Measurements from ENCODE around the gene IQCM.
"Not testable (repeated sequence)": the region's sequence is repeated elsewhere in the genome, so short reads cannot be mapped to it uniquely, and the experiment has no call there.

Gene IQCM

DNA sequence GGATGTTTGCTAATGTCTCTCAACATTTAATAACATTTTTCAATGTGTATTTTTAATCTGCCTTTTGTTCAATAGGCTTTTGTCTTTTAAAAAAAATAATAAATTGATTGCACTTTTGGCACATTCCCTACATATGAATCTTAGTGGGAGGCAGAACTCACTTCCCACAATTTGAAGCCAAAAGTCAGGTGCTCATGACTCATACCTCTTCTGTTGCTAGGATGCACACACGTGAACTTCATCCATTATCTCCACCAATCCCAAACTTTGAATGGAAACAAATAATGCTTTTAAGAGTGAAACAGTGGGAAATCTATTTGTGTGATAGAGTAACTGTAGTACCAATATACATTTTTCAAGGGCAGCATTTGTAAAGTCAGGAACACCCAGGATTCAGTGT, 260.5 kb downstream of the IQCM start:
- DNase-seq, result no peak

DNA sequence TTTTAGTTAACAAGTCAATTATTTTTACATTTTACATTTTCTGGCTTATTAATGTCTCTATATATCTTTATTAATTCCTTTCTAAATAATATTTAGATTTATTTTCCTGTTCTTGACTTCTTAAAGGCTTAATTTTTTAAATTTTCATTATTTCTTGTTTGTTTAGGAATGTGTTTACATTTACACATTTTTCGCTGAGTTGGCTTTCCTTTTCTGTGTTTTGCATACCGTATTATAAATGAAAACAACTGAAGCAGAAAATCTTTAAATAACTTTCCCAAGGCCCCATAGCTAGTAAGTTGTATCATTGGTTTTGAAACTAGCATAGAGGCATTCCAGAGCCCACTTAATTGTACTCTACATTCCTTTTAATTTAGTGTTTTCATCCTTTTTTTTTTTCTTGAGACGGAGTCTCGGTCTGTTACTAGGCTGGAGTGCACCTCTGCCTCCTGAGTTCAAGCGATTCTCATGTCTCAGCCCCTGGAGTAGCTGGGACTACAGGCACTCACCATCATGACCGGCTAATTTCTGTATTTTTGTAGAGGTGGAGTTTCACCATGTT, 261.6 kb downstream of the IQCM start:
- no peak for DNase-seq

- no peak for DNase-seq
These were observed 263.0 kb downstream of the IQCM start for GRCh38 chr4:149552601-149553000.

GRCh38 chr4:149549911-149550310, 265.7 kb downstream of the IQCM start:
- no peak for DNase-seq

DNA sequence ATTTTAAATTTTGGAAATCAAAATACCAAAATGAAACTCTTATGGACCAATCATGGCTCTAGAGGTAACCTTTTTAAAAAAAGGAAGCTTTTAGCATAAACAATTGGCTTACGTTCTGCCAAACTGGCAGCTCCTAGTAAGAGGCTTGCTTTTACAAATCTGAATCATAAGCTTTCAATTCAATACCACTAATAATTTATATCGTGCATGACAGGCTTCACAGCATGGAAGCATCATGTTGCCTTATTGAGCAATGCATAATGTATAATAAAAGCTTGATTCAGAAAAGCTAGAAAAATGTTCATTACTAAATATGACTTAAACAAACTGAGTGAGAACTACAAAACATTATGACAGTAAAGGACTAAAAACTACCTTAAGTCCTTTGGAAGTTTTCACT, 280.9 kb downstream of the IQCM start:
- DNase-seq, result no peak

DNA sequence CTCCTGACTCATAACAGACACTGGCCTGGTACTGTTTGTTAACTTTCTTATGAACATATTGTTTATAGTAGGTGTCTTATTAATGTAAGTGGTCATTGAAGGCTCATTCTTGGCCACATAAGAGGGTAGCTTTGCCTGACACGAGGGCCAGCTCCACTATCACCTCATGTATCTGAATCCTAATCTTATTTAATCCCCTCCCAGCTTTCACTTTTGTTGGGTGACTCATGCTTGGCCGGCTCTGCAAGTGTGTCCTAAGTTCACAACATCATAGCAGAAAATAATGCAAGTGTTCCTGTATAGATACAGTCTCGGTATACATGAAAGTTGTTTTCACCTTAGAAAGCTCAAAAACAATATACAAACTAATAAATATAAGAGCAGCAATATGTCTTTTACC, 283.8 kb downstream of the IQCM start:
- DNase-seq, result no peak

- no peak for DNase-seq
These were observed 292.6 kb downstream of the IQCM start for GRCh38 chr4:149523039-149523438.

- no peak for DNase-seq
These were observed 293.8 kb downstream of the IQCM start for GRCh38 chr4:149521611-149522425.

DNA sequence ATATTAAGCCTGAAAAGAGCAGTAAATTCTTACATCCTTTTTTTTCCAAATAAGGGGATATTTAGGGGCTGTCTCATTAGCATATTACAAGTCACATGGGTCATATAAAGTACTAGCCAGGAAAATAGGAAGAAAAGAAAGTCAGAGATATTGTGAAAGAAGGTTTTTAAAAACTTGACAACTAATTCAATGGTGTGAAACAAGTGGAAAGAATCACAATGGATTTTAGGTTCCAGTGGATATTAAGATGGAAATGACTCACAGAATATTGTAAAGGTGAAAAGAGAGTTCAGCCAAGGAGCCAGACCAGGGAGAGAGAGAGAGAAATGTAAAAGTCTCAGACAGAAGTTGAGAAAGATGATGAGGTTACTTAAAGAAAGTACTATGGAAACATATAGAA, 297.2 kb downstream of the IQCM start:
- no peak for DNase-seq

GRCh38 chr4:149513081-149513480, 302.6 kb downstream of the IQCM start:
- DNase-seq, result no peak

- no peak for DNase-seq
These were observed 303.1 kb downstream of the IQCM start for GRCh38 chr4:149512501-149512900.

DNA sequence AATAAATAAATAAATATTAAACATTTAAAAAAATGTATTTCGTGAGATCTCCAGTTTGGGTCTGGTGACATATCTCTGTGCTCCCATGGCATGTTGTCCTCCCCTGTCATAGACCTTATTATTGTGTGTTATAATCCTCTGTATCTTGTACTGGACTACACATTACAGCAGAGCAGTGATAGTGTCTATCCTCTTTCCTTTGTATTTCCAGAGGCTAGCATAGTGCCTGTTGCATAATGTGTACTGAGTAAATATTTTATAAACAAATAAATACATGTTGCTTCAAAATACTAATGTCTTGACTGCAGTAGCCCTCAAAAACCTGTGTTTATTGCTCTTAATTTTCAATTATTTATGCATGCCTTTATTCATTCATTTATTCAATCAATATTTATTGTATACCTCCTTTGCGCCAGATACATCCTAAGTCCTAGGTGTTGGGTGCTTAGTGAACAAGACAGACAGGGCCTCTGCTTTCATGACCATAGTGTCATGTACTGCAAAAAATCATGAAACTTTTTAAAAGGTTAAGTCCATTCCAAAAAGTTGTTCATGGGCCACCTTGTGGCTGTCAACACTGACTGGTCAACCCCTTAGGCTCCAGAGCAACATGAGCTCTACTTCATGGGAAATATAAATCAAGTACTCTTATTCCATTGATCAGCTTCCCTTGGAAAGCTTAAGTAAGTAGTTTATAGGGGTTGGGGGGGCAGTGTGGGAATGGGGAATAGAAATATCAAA, 303.9 kb downstream of the IQCM start:
- no peak for DNase-seq

- not testable (repeated sequence) for DNase-seq
These were observed 308.3 kb downstream of the IQCM start for GRCh38 chr4:149507309-149507708.

DNA sequence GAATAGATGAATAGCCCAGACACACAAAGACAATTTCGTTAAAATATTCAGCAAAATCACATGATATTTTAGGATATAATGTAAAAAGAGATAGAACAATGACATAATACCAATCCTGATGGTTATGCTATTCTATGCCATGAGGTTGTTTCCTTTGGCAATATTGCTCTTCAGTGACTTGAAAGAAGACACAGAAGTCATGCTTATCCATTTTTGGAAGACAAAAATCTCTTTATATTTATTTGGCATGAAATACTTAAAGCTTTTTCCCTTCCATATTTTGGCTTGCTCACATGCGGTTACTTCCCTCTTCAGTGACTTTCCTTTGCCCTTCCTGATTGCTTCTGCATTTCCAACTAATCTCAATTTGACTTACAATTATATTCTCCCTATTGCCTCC, 314.8 kb downstream of the IQCM start:
- DNase-seq, result no peak

GRCh38 chr4:149499726-149500125, 315.9 kb downstream of the IQCM start:
- no peak for DNase-seq

DNA sequence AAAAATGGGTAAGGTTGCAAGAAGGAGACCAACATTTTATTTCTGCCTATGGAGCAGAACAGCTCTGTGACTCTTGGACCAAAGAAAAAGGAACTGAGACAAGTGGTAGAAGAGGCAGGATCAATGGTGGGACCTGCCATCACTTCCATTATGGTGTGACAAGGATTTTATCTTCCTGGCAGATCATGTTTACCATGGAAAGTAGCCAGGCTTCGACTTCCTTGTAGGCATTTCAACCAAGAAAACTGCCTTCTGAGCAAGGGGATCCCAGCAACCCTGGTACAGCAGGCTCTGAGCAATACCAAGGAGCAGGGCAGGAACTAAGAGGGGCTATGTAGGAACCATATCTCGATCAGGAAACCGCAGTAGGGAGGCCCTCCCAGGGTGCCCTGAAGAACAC, 317.4 kb downstream of the IQCM start:
- DNase-seq, result no peak

DNA sequence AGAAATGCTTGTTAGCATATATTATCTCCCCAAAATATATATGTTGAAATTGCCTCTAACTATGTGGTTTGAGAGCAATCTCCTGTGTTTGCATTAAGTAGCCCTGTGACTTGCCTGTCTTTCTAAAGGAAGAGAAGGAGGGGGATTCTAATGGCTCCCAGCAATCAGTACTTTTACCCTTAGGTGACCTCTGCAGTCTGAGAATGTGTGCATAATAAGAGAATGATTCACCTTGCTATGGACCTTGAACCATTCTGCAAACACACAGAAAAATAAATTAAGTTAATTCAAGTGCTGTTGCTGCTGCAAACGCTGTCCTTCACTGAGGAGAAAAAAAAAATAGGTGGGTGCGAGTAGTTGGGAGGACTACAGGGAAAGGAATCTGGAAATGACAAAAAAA, 322.2 kb downstream of the IQCM start:
- no peak for DNase-seq

- no peak for DNase-seq
These were observed 326.3 kb downstream of the IQCM start for GRCh38 chr4:149489321-149489720.

DNA sequence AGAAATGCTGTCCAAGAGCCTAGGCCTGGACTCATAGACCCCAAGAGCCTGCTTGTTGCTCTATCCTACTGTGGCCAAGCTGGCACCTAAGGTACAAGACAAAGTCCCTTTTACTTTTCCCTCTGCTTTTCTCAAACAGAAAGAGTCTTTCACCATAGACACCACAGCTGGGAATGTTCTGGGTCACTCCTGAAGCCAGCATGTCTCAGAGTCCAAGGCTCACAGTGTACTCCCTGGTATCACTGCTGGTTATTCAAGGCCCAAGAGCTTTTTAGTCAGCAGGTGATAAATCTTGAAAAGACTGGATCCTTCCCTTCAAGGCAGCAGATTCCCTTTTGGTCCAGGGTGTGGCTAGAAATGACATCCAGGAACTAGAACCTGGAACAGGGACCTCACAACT, 328.8 kb downstream of the IQCM start:
- no peak for DNase-seq

DNA sequence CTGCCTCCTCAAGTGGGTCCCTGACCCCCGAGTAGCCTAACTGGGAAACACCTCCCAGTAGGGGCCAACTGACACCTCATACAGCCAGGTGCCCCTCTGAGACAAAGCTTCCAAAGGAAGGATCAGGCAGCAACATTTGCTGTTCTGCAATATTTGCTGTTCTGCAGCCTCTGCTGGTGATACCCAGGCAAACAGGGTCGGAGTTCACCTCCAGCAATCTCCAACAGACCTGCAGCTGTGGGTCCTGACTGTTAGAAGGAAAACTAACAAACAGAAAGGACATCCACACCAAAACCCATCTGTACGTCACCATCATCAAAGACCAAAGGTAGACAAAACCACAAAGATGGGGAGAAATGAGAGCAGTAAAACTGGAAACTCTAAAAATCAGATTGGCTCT, 347.0 kb downstream of the IQCM start:
- not testable (repeated sequence) for DNase-seq

DNA sequence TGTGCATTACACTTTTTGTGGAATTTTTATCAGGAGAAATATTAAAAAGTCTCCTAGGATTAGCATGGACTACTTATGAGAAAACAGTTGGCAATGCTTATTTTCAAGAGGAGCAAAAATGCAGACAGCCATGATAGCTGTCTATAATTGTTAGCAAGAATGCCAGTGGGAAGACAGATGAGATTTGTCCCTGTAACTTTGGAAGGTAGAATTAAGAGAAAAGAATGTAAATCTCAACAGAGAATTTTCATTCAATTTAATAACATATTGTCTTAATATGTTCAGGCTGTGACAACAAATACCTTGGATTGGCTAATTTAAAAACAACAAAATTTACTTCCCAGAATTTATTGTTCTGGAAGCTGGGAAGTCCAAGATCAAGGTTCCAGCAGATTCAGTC, 349.2 kb downstream of the IQCM start:
- DNase-seq, result no peak

- no peak for DNase-seq
These were observed 349.7 kb downstream of the IQCM start for GRCh38 chr4:149465955-149466354.

DNA sequence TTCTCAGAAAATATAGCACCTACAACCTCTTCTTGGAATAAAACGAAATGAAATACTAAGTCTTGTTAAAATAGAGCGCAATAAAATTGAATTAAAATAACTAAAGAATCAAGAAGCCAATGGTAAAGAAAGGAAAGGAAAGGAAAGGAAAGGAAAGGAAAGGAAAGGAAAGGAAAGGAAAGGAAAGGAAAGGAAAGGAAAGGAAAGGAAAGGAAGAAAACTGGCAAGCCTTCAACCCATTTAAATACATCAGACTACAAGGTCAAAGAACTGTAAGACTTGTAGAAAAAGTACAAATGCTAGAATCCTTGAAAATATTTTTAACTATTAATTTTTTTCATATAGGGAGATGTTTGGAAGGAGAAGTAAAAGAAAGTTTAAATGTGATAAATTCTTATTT, 372.1 kb downstream of the IQCM start:
- DNase-seq, result no peak

GRCh38 chr4:149441338-149441737, 374.3 kb downstream of the IQCM start:
- no peak for DNase-seq
